NCI-H1092 treated with DMSO at 0.1 percent for 48 hours (cell line): ENCODE data around the gene KRTAP5-1.

ENCODE experiments used
- DNase-seq: peaks from one replicate; lab custom pipeline; 2025; lab: John Stamatoyannopoulos, UW

Gene KRTAP5-1

GRCh38 chr11:1571760-1572196 lies 13.3 kb downstream of the KRTAP5-1 start:
- no peak for DNase-seq

GRCh38 chr11:1570896-1571759 lies 14.0 kb downstream of the KRTAP5-1 start:
- DNase-seq = no peak

- DNase-seq = no peak
These were observed 14.6 kb downstream of the KRTAP5-1 start for GRCh38 chr11:1570531-1570895.

GRCh38 chr11:1570001-1570453 lies 15.1 kb downstream of the KRTAP5-1 start:
- no peak for DNase-seq

GRCh38 chr11:1569251-1569780 lies 15.8 kb downstream of the KRTAP5-1 start:
- no peak for DNase-seq

GRCh38 chr11:1568441-1568911 lies 16.6 kb downstream of the KRTAP5-1 start:
- peak; percentile 46 for DNase-seq

GRCh38 chr11:1567721-1568100 lies 17.4 kb downstream of the KRTAP5-1 start:
- no peak for DNase-seq

GRCh38 chr11:1567052-1567720 lies 17.9 kb downstream of the KRTAP5-1 start:
- DNase-seq = no peak

GRCh38 chr11:1566381-1567051 lies 18.6 kb downstream of the KRTAP5-1 start:
- DNase-seq = no peak

GRCh38 chr11:1565904-1566247 lies 19.2 kb downstream of the KRTAP5-1 start:
- no peak for DNase-seq

- DNase-seq = no peak
These were observed 19.7 kb downstream of the KRTAP5-1 start for GRCh38 chr11:1565173-1565903.

- DNase-seq = no peak
These were observed 20.4 kb downstream of the KRTAP5-1 start for GRCh38 chr11:1564535-1565172.

GRCh38 chr11:1563697-1564534 lies 21.2 kb downstream of the KRTAP5-1 start:
- DNase-seq = no peak

GRCh38 chr11:1563149-1563638 lies 21.9 kb downstream of the KRTAP5-1 start:
- no peak for DNase-seq

GRCh38 chr11:1562469-1563148 lies 22.5 kb downstream of the KRTAP5-1 start:
- DNase-seq = no peak

- DNase-seq = no peak
These were observed 23.1 kb downstream of the KRTAP5-1 start for GRCh38 chr11:1561955-1562354.

- no peak for DNase-seq
These were observed 23.8 kb downstream of the KRTAP5-1 start for GRCh38 chr11:1561266-1561665.

GRCh38 chr11:1560649-1561251 lies 24.3 kb downstream of the KRTAP5-1 start:
- no peak for DNase-seq

GRCh38 chr11:1560002-1560648 lies 25.0 kb downstream of the KRTAP5-1 start:
- no peak for DNase-seq
